Measurements from ENCODE around the gene NOL3. TPM values are rescaled to one million over a fixed set of nuclear protein-coding genes. Genes with fewer than 3 reads are reported as not detected.
A peak's percentile ranks its signal among the peaks of the same experiment; 100 is the strongest.

Gene NOL3
- total RNA-seq, 4 donors from 2014 or later, result 17.1 to 60.4 (median 41.3) TPM

GRCh38 chr16:67173808-67174705, 3.7 kb downstream of the NOL3 start:
- TF ChIP-seq CTCF (IDR thresholded peaks at IDR 0.05), result no peak
- DNase-seq (ENCODE audit: low spot score) (peak; percentile 56), ATAC-seq (ENCODE audit: low FRiP score) (peak; percentile 79)

- no peak for TF ChIP-seq CTCF (IDR thresholded peaks at IDR 0.05)
These were observed 4.4 kb downstream of the NOL3 start for GRCh38 chr16:67174706-67175231.

GRCh38 chr16:67176662-67177061, 6.3 kb downstream of the NOL3 start:
- TF ChIP-seq CTCF (IDR thresholded peaks at IDR 0.05), result no peak
- DNase-seq (ENCODE audit: low spot score) (no peak), ATAC-seq (ENCODE audit: low FRiP score) (no peak)

More at GRCh38 chr16:67174706-67175231, 4.4 kb downstream of the NOL3 start:
- DNase-seq (ENCODE audit: low spot score), result no peak
- ATAC-seq (ENCODE audit: low FRiP score), result no peak

DNA sequence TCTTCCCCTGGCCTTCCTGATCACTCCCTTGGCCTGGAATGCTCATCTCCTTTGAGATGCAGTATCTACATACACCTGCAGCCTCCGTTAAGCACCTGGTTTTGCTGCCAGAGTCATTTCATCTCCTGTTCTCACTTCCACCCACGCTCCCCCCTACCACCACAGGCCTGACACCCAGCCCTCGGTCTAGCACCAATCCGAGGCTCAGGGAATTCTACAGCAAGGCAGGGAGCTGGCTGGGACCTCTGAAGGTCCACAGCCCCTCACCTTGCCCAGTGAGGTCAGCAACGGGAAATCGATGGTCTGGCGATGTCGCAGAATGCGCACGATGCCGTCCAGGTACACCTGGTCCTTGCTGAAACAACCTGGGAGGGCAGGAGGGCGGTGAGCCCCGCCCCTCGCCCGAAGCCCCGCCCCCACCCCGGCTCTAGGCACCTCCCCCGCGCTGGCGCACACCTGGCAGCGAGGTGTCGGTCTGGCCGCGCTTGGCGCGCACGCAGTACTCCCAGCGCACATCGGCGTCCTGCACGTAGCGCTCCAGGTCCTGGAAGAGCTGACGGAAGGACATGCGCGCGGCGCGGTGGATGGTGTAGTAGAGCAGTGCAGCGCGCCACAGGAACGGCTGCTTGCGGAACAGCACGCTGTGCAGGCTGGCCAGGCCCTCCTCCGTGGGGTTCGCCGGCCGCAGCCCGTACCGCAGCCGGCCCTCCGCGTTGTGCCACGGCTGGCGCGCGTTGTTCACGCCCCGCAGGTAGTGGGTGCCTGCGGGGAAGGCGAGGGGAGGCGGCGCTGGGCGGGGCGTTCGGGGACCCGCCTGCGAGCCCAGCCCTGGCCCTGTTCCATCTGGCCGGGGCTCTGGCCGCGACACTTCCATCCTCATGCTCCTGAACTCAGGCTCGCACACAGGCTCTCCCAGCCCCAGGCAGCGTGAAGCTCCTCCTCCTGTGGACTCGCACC, 7.7 kb downstream of the NOL3 start:
- no peak for TF ChIP-seq CTCF (IDR thresholded peaks at IDR 0.05)
- ATAC-seq (ENCODE audit: low FRiP score), result peak; percentile 22
- no peak for DNase-seq (ENCODE audit: low spot score)

- no peak for TF ChIP-seq CTCF (IDR thresholded peaks at IDR 0.05)
- ATAC-seq (ENCODE audit: low FRiP score) (no peak), DNase-seq (ENCODE audit: low spot score) (no peak)
These were observed 9.2 kb downstream of the NOL3 start for GRCh38 chr16:67179421-67180080.

GRCh38 chr16:67180166-67180565, 9.8 kb downstream of the NOL3 start:
- ATAC-seq (ENCODE audit: low FRiP score) (no peak), DNase-seq (ENCODE audit: low spot score) (no peak)
- no peak for TF ChIP-seq CTCF (IDR thresholded peaks at IDR 0.05)

All from omental fat pad (tissue), 4 donors.